PC-9 (cell line): ENCODE measurements around the gene FAAH. TPM values are rescaled to one million over a fixed set of nuclear protein-coding genes. Genes with fewer than 3 reads are reported as not detected.

Experiments used
- BruUV-seq: library from RNA; stranded (reverse); fragments of 400-500 nt; replicated peaks from 2 replicates; lab custom pipeline; 2021; lab: Mats Ljungman, UMichigan
- CTCF ChIA-PET: fragments of 300-600 bp; sonication (Branson Sonifier 250); formaldehyde crosslinking; loops from one replicate; lab custom pipeline; 2022; ENCODE audit warnings: antibody characterized with exemption; lab: Charles Lee
- POLR2A ChIA-PET: fragments of 300-600 bp; sonication (Branson Sonifier 250); formaldehyde crosslinking; loops from one replicate; lab custom pipeline; 2022; ENCODE audit warnings: antibody characterized with exemption; ENCODE audit not compliant: unreplicated experiment; lab: Charles Lee
- DNase-seq, 2 experiments: peaks; one replicate each; pipeline versions ENCODE4 v3.0.0 to v3.0.0-alpha.2; 2015 to 2022; ENCODE audit warnings: mixed read lengths in 1 of 2
- H2AFZ ChIP-seq: fragments of 200-600 bp; sonication (generic); 2 replicates; pipeline ENCODE4 v1.8.1; 2017; ENCODE audit warnings: antibody characterized with exemption
- H3F3A ChIP-seq: fragments of 200-600 bp; sonication (generic); 2 replicates; pipeline ENCODE4 v1.8.1; 2017; ENCODE audit warnings: antibody characterized with exemption, mild to moderate bottlenecking, low read depth; ENCODE audit not compliant: insufficient read depth
- H3K27ac ChIP-seq: fragments of 200-600 bp; sonication (generic); 2 replicates; pipeline ENCODE4 v1.6.1; 2016; ENCODE audit warnings: mixed run types
- H3K27me3 ChIP-seq: fragments of 200-600 bp; sonication (generic); 2 replicates; pipeline ENCODE4 v1.6.1; 2016; ENCODE audit warnings: low read depth, mixed run types; ENCODE audit not compliant: insufficient read depth
- H3K36me3 ChIP-seq: fragments of 200-600 bp; sonication (generic); 2 replicates; pipeline ENCODE4 v1.6.1; 2016; ENCODE audit warnings: low read depth, mixed run types
- H3K4me1 ChIP-seq: fragments of 200-600 bp; sonication (generic); replicated peaks from 2 replicates; pipeline ENCODE4 v1.6.1; 2016; ENCODE audit warnings: mixed run types; ENCODE audit not compliant: insufficient read depth
- H3K4me2 ChIP-seq: fragments of 200-600 bp; sonication (generic); 2 replicates; pipeline ENCODE4 v1.6.1; 2017; ENCODE audit warnings: mixed run types
- H3K4me3 ChIP-seq: fragments of 200-600 bp; sonication (generic); 2 replicates; pipeline ENCODE4 v1.6.1; 2016; ENCODE audit warnings: mixed run types
- H3K79me2 ChIP-seq: fragments of 200-600 bp; sonication (generic); 2 replicates; pipeline ENCODE4 v1.6.1; 2017; ENCODE audit warnings: low read depth, mixed run types
- H3K9me2 ChIP-seq: fragments of 200-600 bp; sonication (generic); 2 replicates; pipeline ENCODE4 v1.8.1; 2017; ENCODE audit warnings: mild to moderate bottlenecking; ENCODE audit not compliant: insufficient read depth
- H3K9me3 ChIP-seq: fragments of 200-600 bp; sonication (generic); 2 replicates; pipeline ENCODE4 v1.8.1; 2016; ENCODE audit warnings: low read depth; ENCODE audit not compliant: insufficient read depth
- H4K20me1 ChIP-seq: fragments of 200-600 bp; sonication (generic); 2 replicates; pipeline ENCODE4 v1.8.1; 2017; ENCODE audit not compliant: insufficient read depth
- CTCF ChIP-seq: fragments of 200-600 bp; sonication (generic); conservative IDR thresholded peaks from 2 replicates; pipeline ENCODE4 v1.6.1; 2017; ENCODE audit warnings: mixed run types, antibody characterized with exemption, mild to moderate bottlenecking, moderate library complexity
- EZH2 ChIP-seq: fragments of 200-600 bp; sonication (generic); IDR thresholded peaks from 2 replicates; pipeline ENCODE4 v1.8.0; 2017; ENCODE audit warnings: antibody characterized with exemption, low read depth
- intact Hi-C: fragments of 100-400 bp; cut with micrococcal nuclease; formaldehyde crosslinking; loops from one replicate; pipeline ENCODE4 v1.10.0; 2022; ENCODE audit not compliant: unreplicated experiment
- total RNA-seq: library from RNA; stranded (reverse); gene quantifications from 2 replicates; pipeline ENCODE4 v1.2.3, GENCODE V29; 2021

Gene FAAH
- total RNA-seq, 1 experiment from 2014 or later = 19.1 TPM

DNA sequence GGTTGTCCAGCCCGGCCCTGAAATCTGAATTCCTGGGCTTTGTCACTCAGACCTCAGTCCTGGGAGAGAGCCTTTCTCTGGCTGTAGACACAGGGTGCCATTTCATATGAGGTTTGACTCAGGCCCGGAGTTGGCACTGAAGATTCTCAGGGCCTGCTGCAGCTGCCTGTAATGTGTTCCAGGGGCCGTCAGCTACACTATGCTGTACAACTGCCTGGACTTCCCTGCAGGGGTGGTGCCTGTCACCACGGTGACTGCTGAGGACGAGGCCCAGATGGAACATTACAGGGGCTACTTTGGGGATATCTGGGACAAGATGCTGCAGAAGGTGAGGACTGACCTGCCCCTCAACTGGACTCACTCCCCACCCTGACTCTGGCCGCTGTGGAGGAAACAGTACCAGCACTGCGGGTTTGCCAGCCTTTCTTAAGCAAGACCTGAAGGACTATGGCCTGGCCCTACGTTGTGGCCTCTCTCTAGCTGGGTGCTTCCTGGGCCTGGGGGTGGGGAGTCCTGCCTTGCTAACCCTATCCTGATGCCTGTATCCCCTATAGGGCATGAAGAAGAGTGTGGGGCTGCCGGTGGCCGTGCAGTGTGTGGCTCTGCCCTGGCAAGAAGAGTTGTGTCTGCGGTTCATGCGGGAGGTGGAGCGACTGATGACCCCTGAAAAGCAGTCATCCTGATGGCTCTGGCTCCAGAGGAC is 18.9 kb downstream of the FAAH start:
- Histone ChIP-seq H3K79me2 (no peaks in the 10 kb centered on the region), H4K20me1 (no peaks in the 10 kb centered on the region), H2AFZ (no peak overlapping the region), H3K9me2 (no peaks in the 10 kb centered on the region), H3K4me2 (no peak overlapping the region), H3K4me1 (no peaks in the 10 kb centered on the region), H3K36me3 (no peaks in the 10 kb centered on the region), H3K27ac (no peak overlapping the region), H3K9me3 (no peaks in the 10 kb centered on the region), H3K4me3 (no peak overlapping the region), H3K27me3 (no peaks in the 10 kb centered on the region), H3F3A (no peaks in the 10 kb centered on the region)
- ChIA-PET POLR2A (no interaction called here), CTCF (no interaction called here)
- TF ChIP-seq EZH2 (no peak), CTCF (no peak)
- BruUV-seq = no TSS peak
- intact Hi-C loops = no loop called here
- DNase-seq = no peak

- POLR2A ChIA-PET = no interaction called here
- intact Hi-C loops = no loop called here
Measured at GRCh38 chr1:46413596-46413985, 19.5 kb downstream of the FAAH start.

DNA sequence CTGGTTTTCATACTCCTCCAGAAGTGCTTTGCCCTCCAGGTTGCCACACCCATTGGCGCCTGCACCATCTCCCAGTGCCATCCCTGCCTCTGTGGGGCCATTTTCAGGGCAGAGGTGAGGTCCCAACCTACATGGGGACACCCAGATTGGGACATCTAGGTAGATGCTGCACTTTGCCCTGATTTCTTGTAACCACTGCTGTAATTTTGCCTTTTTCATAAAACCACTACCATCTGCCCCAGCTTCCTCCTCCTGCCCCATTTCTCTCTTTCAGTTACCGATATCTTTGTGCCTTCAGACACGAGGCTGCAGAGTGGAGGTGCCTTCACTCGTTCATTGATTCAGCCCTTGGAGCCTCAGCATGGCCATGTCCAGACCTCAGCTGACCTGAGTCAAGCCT is 21.4 kb downstream of the FAAH start:
- intact Hi-C loops = no loop called here
- Histone ChIP-seq H3F3A (no peaks in the 10 kb centered on the region), H3K79me2 (no peaks in the 10 kb centered on the region), H2AFZ (no peak overlapping the region), H4K20me1 (no peaks in the 10 kb centered on the region), H3K4me3 (no peak overlapping the region), H3K27me3 (no peaks in the 10 kb centered on the region), H3K36me3 (no peaks in the 10 kb centered on the region), H3K27ac (no peak overlapping the region), H3K9me2 (no peaks in the 10 kb centered on the region), H3K9me3 (no peaks in the 10 kb centered on the region), H3K4me1 (no peaks in the 10 kb centered on the region), H3K4me2 (no peak overlapping the region)
- DNase-seq = no peak
- ChIA-PET CTCF (no interaction called here), POLR2A (interaction anchor here (0.6 kb wide), 1 partner anchor 262 kb away, joined by 3 read pairs; no protein-coding TSS in a partner anchor)
- TF ChIP-seq EZH2 = no peak
- no peak for TF ChIP-seq CTCF
- BruUV-seq = no TSS peak

More at GRCh38 chr1:46413596-46413985, 19.5 kb downstream of the FAAH start:
- H3K4me1 ChIP-seq = no peaks in the 10 kb centered on the region
- no peak for DNase-seq
- no TSS peak for BruUV-seq
- H2AFZ ChIP-seq = no peak overlapping the region
- H3K27me3 ChIP-seq = no peaks in the 10 kb centered on the region
- CTCF ChIA-PET = no interaction called here
- H3K79me2 ChIP-seq = no peaks in the 10 kb centered on the region
- no peak overlapping the region for H3K4me2 ChIP-seq
- no peaks in the 10 kb centered on the region for H3K9me2 ChIP-seq
- H3K4me3 ChIP-seq = no peak overlapping the region
- H3K27ac ChIP-seq = no peak overlapping the region
- no peaks in the 10 kb centered on the region for H3K9me3 ChIP-seq
- H3F3A ChIP-seq = no peaks in the 10 kb centered on the region
- no peaks in the 10 kb centered on the region for H3K36me3 ChIP-seq
- TF ChIP-seq CTCF = 0 out of 2 replicates have a peak, but pooled peaks have one; percentile 41
- TF ChIP-seq EZH2 = no peak
- no peaks in the 10 kb centered on the region for H4K20me1 ChIP-seq
